GM12872 (cell line): ENCODE measurements around the gene DMRT1.

Experiments used
- TF ChIP-seq, protein P1 (sequence below): IDR thresholded peaks from 3 replicates; pipeline ENCODE4 v1.5.1; 2011; ENCODE audit warnings: low read depth, mild to moderate bottlenecking, low read length, moderate library complexity; ENCODE audit not compliant: insufficient read depth

The DMRT1 gene

DNA sequence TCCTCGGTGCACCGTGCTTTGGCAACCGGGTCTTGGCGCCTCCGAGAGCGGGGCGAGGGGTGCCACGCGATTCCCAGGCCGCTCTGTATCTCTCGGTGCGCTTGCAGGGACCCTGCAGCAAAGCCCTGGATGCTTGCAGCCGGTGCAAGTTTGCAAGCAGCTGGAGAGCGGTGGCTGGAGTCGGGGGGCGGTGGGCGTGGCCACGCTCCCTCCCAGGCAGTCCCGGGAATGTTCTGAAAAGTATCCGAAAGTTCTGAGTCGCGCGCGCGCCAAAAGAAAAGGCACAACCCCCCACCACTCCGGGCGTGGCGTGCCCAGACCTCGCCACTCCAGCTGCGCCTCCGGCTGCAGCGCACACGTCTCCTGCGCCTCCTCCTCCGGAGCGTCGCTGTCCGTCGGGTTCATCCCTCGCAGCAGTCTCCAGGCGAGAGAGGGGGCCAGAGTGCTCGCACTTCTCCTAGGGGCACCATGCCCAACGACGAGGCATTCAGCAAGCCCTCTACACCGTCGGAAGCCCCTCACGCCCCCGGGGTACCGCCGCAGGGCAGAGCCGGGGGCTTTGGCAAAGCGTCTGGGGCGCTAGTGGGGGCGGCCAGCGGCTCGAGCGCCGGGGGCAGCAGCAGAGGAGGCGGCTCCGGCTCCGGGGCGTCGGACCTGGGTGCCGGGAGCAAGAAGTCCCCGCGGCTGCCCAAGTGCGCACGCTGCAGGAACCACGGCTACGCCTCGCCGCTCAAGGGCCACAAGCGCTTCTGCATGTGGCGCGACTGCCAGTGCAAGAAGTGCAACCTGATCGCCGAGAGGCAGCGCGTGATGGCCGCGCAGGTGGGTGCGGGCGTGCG is at the start of gene DMRT1:
DMRT1 (plus strand) TSS at position 327 of the 839 bp plus-strand sequence; CDS start at position 469, 142 bp downstream.
- TF ChIP-seq, protein P1, sequence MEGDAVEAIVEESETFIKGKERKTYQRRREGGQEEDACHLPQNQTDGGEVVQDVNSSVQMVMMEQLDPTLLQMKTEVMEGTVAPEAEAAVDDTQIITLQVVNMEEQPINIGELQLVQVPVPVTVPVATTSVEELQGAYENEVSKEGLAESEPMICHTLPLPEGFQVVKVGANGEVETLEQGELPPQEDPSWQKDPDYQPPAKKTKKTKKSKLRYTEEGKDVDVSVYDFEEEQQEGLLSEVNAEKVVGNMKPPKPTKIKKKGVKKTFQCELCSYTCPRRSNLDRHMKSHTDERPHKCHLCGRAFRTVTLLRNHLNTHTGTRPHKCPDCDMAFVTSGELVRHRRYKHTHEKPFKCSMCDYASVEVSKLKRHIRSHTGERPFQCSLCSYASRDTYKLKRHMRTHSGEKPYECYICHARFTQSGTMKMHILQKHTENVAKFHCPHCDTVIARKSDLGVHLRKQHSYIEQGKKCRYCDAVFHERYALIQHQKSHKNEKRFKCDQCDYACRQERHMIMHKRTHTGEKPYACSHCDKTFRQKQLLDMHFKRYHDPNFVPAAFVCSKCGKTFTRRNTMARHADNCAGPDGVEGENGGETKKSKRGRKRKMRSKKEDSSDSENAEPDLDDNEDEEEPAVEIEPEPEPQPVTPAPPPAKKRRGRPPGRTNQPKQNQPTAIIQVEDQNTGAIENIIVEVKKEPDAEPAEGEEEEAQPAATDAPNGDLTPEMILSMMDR = no peak

DNA sequence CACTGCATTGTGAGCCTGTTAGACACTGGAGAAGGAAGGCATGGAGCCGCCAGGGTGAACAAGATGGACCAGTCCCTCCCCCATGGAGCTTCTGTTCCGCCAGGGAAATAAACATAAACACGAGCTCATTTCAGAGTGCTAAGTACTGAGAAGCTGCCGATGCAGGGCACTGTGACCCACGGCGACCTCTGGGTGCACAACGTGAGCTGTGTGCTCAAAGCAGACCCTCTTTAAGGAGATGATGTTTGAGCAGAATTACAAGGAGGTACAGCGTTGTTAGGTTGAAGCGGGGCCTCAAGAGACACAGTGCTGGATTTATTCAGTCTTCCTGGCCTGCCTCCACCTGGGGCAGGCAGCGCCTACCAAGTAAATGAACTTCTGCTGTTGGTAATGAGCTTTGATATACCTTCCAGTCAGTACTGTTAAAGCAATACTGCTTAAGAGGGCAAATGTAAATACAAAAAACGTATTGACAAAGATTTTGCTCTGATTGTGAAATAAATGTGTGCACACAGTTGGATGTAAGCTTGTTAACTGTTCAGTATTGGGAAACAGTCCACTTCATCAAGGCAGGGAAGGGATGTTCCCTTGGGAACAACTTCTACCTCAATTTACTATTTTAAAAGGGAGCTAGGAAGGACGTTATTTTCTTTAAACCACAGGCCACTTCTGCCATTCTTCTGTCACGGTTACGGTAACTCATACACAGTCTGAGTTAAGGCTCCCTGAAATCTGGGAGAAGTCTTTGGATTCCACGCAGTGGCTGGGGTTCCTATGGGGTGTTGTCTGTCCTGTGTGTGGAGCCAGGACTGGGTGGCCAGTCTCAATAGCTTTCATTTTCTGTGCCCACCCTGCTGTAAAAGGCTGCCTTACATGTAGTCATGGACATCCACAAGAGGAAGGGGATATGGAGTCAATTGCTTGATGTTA is 48.9 kb upstream of the DMRT1 start:
- TF ChIP-seq, protein P1 = no peak

DNA sequence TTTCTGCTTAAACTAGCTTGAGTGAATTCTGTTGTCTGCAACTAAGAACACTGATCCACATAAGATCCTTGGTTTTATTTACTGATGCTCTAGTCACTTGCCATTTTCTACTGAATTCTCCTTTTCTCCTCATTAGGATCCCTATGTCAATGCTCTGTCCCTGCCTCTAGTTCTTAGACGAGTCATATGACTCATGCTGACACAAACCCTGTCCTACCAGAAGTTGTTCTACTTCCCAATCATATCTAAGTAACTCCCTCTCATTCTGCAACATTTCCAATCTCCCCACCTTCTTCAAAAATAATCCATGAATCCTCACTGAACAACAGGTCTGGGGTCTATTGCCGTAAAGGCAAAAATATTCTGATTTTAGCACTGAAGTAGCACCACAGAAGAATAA is 47.1 kb upstream of the DMRT1 start:
- TF ChIP-seq, protein P1 = no peak

DNA sequence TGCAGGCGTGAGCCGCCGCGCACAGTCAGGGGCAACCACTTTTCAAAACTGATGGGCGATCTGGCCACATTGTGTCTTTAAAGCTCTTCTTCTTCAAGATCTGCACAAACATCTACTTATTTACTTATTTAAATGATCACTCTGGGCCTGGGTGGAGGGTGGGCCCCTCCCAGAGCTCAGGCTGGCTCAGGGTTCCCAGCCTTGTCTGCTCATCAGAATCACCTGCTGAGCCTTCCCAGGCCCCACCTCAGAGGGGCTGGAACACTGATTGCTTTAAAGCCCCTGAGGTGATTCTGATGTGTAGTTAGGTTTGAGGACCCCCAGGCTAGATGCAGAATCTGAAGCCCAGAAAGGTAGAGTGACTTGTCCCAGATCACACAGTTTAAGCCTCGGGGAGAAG is 45.6 kb upstream of the DMRT1 start:
- TF ChIP-seq, protein P1 = no peak

DNA sequence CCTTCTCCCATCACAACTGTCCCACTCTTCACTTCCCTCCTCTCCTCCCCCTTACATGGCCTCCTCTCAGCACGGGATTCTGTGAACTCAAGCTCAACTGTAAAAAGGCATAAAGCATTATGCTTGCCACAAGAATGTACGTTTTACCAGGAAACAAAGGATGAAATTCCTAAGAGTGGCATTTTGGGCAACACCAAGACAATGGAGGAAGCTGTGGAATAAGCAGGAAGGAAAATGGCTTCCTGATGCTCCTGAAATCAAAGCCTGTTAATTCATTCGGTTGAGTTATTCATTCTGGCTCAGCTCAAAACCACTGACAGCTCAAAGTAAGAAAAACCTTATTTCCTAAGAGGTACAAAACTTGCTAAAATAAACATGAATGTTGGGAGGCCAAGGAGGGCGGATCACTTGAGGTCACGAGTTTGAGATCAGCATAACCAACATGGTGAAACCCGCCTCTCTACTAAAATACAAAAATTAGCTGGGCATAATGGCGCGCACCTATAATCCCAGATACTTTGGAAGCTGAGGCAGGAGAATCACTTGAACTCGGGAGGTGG is 40.8 kb upstream of the DMRT1 start:
- TF ChIP-seq, protein P1 = no peak

DNA sequence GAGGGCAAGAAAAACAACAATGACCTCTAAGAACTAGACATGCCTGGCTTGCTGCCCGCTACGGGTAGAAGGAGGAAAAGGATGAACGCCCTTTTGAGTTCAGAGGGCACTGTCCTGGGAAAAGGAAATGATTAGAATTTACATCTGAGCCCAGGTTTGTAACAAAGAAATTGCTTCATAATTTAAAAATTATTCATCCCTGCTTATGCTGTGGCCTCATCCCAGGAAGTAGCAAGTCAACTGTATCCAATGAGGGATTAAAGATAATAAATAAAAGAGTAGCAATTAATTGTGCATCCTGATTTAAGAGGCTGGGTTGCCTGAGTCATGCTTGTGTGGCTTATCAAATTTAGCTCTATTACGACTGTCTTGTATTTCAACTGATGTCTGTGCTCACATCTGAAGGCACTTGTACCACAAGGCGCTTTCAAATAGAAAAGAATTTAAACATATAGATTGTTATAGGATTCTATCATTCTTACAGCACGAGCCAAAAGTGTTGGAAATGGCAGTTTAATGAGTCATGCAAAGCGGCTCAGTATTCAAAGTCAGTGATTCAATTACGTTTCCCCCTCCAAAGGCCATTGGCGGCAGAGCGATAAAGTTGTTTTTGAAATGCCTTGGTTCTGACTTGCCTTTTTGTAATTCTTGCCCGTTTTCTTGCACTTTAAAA is 40.0 kb upstream of the DMRT1 start:
- TF ChIP-seq, protein P1 = no peak
